Adrenal gland (tissue), 12 donors: ENCODE results near the gene SPOCK1. TPM values are rescaled to one million over a fixed set of nuclear protein-coding genes. Genes with fewer than 3 reads are reported as not detected.
A peak's percentile ranks its signal among the peaks of the same experiment; 100 is the strongest.

ENCODE experiments used
- DNase-seq, 7 donors: peaks; one replicate each; pipeline ENCODE4 v3.0.0-alpha.2; 2019 to 2020
- H3K27ac ChIP-seq, 5 donors: fragments of 200-600 bp; sonication (generic) in 4 of 5; 1 replicate in 3 of 5; 2 replicates in 2 of 5; pipeline versions ENCODE4 v1.5.1 to v1.8.0; 2016 to 2020; ENCODE audit warnings: mild to moderate bottlenecking in 1 of 5
- H3K27me3 ChIP-seq: fragments of 200-600 bp; 2 replicates; pipeline ENCODE4 v1.8.0; 2021
- H3K36me3 ChIP-seq, 2 donors: fragments of 200-600 bp; replicated peaks in 1 of 2; 1 replicate in 1 of 2; 2 replicates in 1 of 2; pipeline versions ENCODE4 v1.5.1 to v1.8.0; 2018 to 2022
- H3K4me1 ChIP-seq, 2 donors: fragments of 200-600 bp; replicated peaks in 1 of 2; 1 replicate in 1 of 2; 2 replicates in 1 of 2; pipeline versions ENCODE4 v1.5.1 to v1.8.0; 2018 to 2021
- H3K4me3 ChIP-seq, 4 donors: fragments of 200-600 bp; sonication (generic) in 3 of 4; one replicate each; pipeline ENCODE4 v1.5.1; 2016 to 2018
- H3K9me3 ChIP-seq, 3 donors: fragments of 200-600 bp; sonication (generic) in 1 of 3; replicated peaks in 1 of 3; 1 replicate in 2 of 3; 2 replicates in 1 of 3; pipeline versions ENCODE4 v1.5.1 to v1.8.0; 2016 to 2021
- POLR2A ChIP-seq, 2 donors: fragments of 450-650 bp; IDR thresholded peaks; one replicate each; pipeline ENCODE4 v1.6.1; 2017; ENCODE audit warnings: antibody characterized with exemption in 2 of 2, mild to moderate bottlenecking in 2 of 2, moderate library complexity in 1 of 2
- WGBS, 4 donors: extraction: QIAGEN DNeasy Blood & Tissue Kit in 2 of 4; methylation state at CpG; one replicate each; pipeline versions ENCODE4 v1.1.5 to v1.1.7; 2013 to 2017; 5-methylcytosine and 5-hydroxymethylcytosine counted together
- intact Hi-C, 2 donors: fragments of 100-400 bp; cut with DNase I; formaldehyde crosslinking; loops; one replicate each; pipeline versions ENCODE4 v1.14.1 to v1.15.0; 2022 to 2023
- polyA plus RNA-seq, 3 donors: library from polyadenylated mRNA; stranded (reverse); fragments of 200-250 nt in 2 of 3; fragments of 350-450 nt in 1 of 3; fragmentation: Illumina TruSeq in 1 of 3; extraction: RNeasy Lipid Tissue Mini Kit (QIAGEN cat#74804) in 1 of 3; gene quantifications; one replicate each; pipeline ENCODE4 v1.2.3, GENCODE V29; 2013 to 2014
- total RNA-seq, 9 donors: library from RNA; depleted of rRNA in 4 of 9; stranded (reverse); fragments of >200 nt in 4 of 9; fragments of 120-200 nt in 1 of 9; fragmentation: NEBNext Ultra II Directional in 1 of 9; extraction: Animal tissue kit (Norgen Biotek cat#: 25700) in 1 of 9; gene quantifications; one replicate each; pipeline versions ENCODE4 v1.1.0 to v1.2.4, GENCODE V29; 2013 to 2023
- TF ChIP-seq, protein P1 (sequence below), 6 experiments: fragments of 450-650 bp in 4 of 6; fragments of 200-600 bp in 2 of 6; sonication (generic) in 1 of 6; IDR thresholded peaks; 1 replicate in 5 of 6; 2 replicates in 1 of 6; pipeline versions ENCODE4 v1.5.1 to v1.8.0; 2016 to 2021; ENCODE audit warnings: antibody characterized with exemption in 6 of 6, mild to moderate bottlenecking in 2 of 6, moderate library complexity in 1 of 6
- donor health status: healthy with polysubstance abuse.
- donor health status: Bipolar disorder and iron deficiency.
- donor health status: DM: yes; HTN: yes; CAD: no.
- donor health status: DM: no; HTN: no; CAD: no.
- donor health status: DM: no; HTN: no; CAD: no.
- donor health status: DM: yes; HTN: yes; CAD: no.

Gene SPOCK1
- total and polyA plus RNA-seq, 12 donors, result 5.4 to 102 (median 55.6) TPM

DNA sequence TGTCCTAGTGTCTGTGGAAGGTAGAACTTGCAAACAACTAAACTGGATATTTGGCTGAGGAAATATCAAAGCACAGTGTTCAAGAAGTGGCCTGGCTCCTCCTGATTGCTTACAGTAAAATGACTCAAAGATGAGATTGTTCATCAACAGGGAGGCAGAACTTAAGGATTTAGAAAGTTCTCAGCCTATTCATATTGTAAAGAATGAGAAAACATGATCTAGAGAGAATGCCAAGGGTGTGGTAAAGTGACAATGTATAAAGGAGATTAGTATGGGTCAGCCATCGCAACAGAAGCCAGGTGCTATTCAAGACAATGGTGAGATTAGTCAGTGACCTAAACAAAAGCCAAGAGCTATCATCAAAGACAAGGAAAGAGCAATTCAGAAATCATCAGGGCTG, 372.3 kb downstream of the SPOCK1 start:
- Histone ChIP-seq H3K27ac (no peak overlapping the region), H3K4me1 (no peaks in the 10 kb centered on the region), H3K27me3 (no peaks in the 10 kb centered on the region), H3K9me3 (no peaks in the 10 kb centered on the region), H3K4me3 (no peak overlapping the region), H3K36me3 (no peaks in the 10 kb centered on the region)
- intact Hi-C loops, result no loop called here
- 91 to 100% (median 94%) methylated on average over 1 of the region's 1 CpG for WGBS, 4 donors
- no peak for DNase-seq
- no peak for TF ChIP-seq POLR2A (IDR thresholded peaks at IDR 0.05)
- TF ChIP-seq, protein P1, sequence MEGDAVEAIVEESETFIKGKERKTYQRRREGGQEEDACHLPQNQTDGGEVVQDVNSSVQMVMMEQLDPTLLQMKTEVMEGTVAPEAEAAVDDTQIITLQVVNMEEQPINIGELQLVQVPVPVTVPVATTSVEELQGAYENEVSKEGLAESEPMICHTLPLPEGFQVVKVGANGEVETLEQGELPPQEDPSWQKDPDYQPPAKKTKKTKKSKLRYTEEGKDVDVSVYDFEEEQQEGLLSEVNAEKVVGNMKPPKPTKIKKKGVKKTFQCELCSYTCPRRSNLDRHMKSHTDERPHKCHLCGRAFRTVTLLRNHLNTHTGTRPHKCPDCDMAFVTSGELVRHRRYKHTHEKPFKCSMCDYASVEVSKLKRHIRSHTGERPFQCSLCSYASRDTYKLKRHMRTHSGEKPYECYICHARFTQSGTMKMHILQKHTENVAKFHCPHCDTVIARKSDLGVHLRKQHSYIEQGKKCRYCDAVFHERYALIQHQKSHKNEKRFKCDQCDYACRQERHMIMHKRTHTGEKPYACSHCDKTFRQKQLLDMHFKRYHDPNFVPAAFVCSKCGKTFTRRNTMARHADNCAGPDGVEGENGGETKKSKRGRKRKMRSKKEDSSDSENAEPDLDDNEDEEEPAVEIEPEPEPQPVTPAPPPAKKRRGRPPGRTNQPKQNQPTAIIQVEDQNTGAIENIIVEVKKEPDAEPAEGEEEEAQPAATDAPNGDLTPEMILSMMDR (IDR thresholded peaks at IDR 0.05), result no peak

DNA sequence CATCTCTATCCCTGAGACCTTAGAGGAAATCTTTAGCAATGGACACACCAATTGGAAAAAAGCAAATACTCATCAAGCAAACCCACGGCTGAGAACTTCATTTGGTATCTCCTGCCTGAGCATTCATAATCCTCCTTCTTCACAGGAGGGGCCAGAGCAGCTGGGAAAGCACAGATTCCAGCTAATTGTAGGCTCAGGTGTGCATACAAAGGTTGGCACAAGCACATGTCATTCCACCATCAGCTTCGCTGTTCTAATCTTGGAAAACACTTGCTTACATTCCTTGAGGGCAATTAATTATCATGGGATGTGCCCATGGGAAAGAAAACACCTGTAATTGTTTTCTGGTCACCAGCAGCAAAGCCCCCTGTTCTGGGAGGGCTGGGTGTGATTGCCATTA, 376.6 kb downstream of the SPOCK1 start:
- Histone ChIP-seq H3K27ac (no peak overlapping the region), H3K4me3 (no peak overlapping the region), H3K9me3 (no peaks in the 10 kb centered on the region), H3K27me3 (no peaks in the 10 kb centered on the region), H3K36me3 (no peaks in the 10 kb centered on the region), H3K4me1 (no peaks in the 10 kb centered on the region)
- TF ChIP-seq, protein P1 (IDR thresholded peaks at IDR 0.05), result no peak
- TF ChIP-seq POLR2A (IDR thresholded peaks at IDR 0.05), result no peak
- no peak for DNase-seq
- intact Hi-C loops, result no loop called here
- WGBS, 4 donors, result 72 to 84% (median 84%) methylated on average over 2 of the region's 2 CpGs

DNA sequence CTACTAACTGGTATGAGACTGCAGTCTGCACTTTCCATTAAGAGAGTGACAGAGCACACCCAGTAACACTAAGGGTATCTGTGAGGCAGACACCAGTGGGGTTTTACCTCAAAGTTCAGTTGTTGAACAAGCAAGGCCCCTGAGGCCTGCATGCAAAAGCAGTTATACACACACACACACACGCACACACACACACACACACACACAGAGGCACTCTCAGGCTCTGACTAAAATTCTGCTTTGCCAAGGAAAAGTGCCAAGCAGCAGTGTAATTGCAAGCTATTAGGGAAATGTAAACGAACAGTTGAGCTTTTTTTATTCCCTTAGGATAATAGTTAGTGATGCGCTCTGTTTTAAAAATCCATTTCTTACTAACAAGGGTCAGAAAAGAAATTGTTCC, 377.1 kb downstream of the SPOCK1 start:
- H3K4me1 ChIP-seq, result no peaks in the 10 kb centered on the region
- no peaks in the 10 kb centered on the region for H3K9me3 ChIP-seq
- H3K27ac ChIP-seq, result no peak overlapping the region
- 19 to 65% (median 57%) methylated on average over 3 of the region's 3 CpGs for whole genome bisulfite sequencing, 4 donors
- peak in 2 of 7 donors; percentile 13 to 24 for DNase-seq
- TF ChIP-seq, protein P1 (IDR thresholded peaks at IDR 0.05), result no peak
- H3K4me3 ChIP-seq, result no peak overlapping the region
- intact Hi-C loops, result no loop called here
- no peaks in the 10 kb centered on the region for H3K36me3 ChIP-seq
- no peaks in the 10 kb centered on the region for H3K27me3 ChIP-seq

DNA sequence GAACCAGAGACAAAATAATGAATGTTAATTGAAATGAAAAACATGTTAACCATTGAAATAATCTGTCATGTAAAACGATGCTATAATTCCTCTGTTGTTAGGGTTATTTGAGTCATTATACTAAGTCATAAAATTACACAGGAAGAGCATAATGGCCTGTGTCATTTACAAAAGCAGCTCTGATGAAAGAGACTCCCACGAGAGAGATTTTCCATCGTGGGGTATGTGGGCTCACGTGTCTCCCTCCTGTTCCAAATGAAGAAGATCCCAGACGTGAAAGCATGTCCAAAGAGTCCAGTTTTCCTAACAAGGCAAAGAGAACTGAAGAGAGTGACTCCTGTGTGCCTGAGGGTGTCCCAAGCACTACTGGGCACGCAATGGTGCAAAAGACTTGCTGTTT, 379.8 kb downstream of the SPOCK1 start:
- Histone ChIP-seq H3K36me3 (no peaks in the 10 kb centered on the region), H3K27ac (no peak overlapping the region), H3K27me3 (no peaks in the 10 kb centered on the region), H3K9me3 (no peaks in the 10 kb centered on the region), H3K4me1 (peaks cover 0 to 4% of the 10 kb centered on the region in 2 donors), H3K4me3 (no peak overlapping the region)
- DNase-seq, result no peak
- WGBS, 4 donors, result 67 to 75% (median 71%) methylated on average over 6 of the region's 6 CpGs
- intact Hi-C loops, result no loop called here
- TF ChIP-seq, protein P1 (IDR thresholded peaks at IDR 0.05), result no peak
- no peak for TF ChIP-seq POLR2A (IDR thresholded peaks at IDR 0.05)
